Activated naive CD4-positive, alpha-beta T cell treated with anti-CD3 and anti-CD28 coated beads, Interleukin-2, amount 50 U/mL, for 24 hours (primary cell): ENCODE measurements around the gene NTF4.
A peak's percentile ranks its signal among the peaks of the same experiment; 100 is the strongest.
"Not testable (repeated sequence)": the region's sequence is repeated elsewhere in the genome, so short reads cannot be mapped to it uniquely, and the experiment has no call there.

ENCODE experiments used
- H3K27ac Mint-ChIP-seq: one replicate; pipeline ENCODE4 v1.8.0; 2021; ENCODE audit warnings: mild to moderate bottlenecking, mixed read lengths
- H3K27me3 Mint-ChIP-seq: one replicate; pipeline ENCODE4 v1.8.0; 2021; ENCODE audit warnings: mixed read lengths
- H3K36me3 Mint-ChIP-seq: one replicate; pipeline ENCODE4 v1.8.0; 2021; ENCODE audit warnings: mixed read lengths
- H3K4me1 Mint-ChIP-seq: one replicate; pipeline ENCODE4 v1.8.0; 2021; ENCODE audit warnings: mixed read lengths
- H3K4me3 Mint-ChIP-seq: one replicate; pipeline ENCODE4 v1.8.0; 2021; ENCODE audit warnings: mild to moderate bottlenecking, mixed read lengths
- H3K9me3 Mint-ChIP-seq: one replicate; pipeline ENCODE4 v1.8.0; 2021; ENCODE audit warnings: mixed read lengths

Gene NTF4

GRCh38 chr19:49020342-49020741, 44.3 kb downstream of the NTF4 start:
- Mint-ChIP-seq H3K4me3 (no peak overlapping the region), H3K27me3 (no peaks in the 10 kb centered on the region), H3K4me1 (peaks cover 12% of the 10 kb centered on the region), H3K9me3 (no peaks in the 10 kb centered on the region), H3K27ac (no peak overlapping the region), H3K36me3 (peaks cover 2% of the 10 kb centered on the region)

- Mint-ChIP-seq H3K36me3 (peaks cover 2% of the 10 kb centered on the region), H3K27ac (peak overlapping the region; percentile 71), H3K4me1 (peaks cover 12% of the 10 kb centered on the region), H3K4me3 (peak overlapping the region; percentile 85), H3K27me3 (no peaks in the 10 kb centered on the region), H3K9me3 (no peaks in the 10 kb centered on the region)
Observed at GRCh38 chr19:49019242-49019932, 45.2 kb downstream of the NTF4 start.

GRCh38 chr19:49018388-49019241, 46.0 kb downstream of the NTF4 start:
- H3K27me3 Mint-ChIP-seq, H3K36me3 Mint-ChIP-seq, H3K9me3 Mint-ChIP-seq: not testable (repeated sequence)
- Mint-ChIP-seq H3K4me1 (peaks cover 12% of the 10 kb centered on the region), H3K27ac (peak overlapping the region; percentile 71), H3K4me3 (peak overlapping the region; percentile 85)

GRCh38 chr19:49017666-49018351, 46.8 kb downstream of the NTF4 start:
- Mint-ChIP-seq H3K27me3 (no peaks in the 10 kb centered on the region), H3K4me3 (peak overlapping the region; percentile 85), H3K27ac (no peak overlapping the region), H3K4me1 (peaks cover 12% of the 10 kb centered on the region), H3K36me3 (peaks cover 4% of the 10 kb centered on the region), H3K9me3 (no peaks in the 10 kb centered on the region)

GRCh38 chr19:49017041-49017665, 47.5 kb downstream of the NTF4 start, which contains the start of gene LHB:
LHB (minus strand) TSS chr19:49017091; CDS start chr19:49017081, 10 bp downstream.
- Mint-ChIP-seq H3K36me3 (peaks cover 4% of the 10 kb centered on the region), H3K9me3 (no peaks in the 10 kb centered on the region), H3K4me3 (peak within 1 kb of the TSS; percentile 51), H3K27ac (no peak within 1 kb of the TSS), H3K4me1 (peaks cover 12% of the 10 kb centered on the region), H3K27me3 (no peaks in the 10 kb centered on the region)

GRCh38 chr19:49016067-49016839, 48.4 kb downstream of the NTF4 start:
- no peaks in the 10 kb centered on the region for H3K9me3 Mint-ChIP-seq
- no peak overlapping the region for H3K4me3 Mint-ChIP-seq
- H3K4me1 Mint-ChIP-seq, result peaks cover 11% of the 10 kb centered on the region
- H3K36me3 Mint-ChIP-seq, result peaks cover 4% of the 10 kb centered on the region
- H3K27ac Mint-ChIP-seq, result no peak overlapping the region
- no peaks in the 10 kb centered on the region for H3K27me3 Mint-ChIP-seq

- no peaks in the 10 kb centered on the region for H3K9me3 Mint-ChIP-seq
- peaks cover 6% of the 10 kb centered on the region for H3K4me1 Mint-ChIP-seq
- H3K27me3 Mint-ChIP-seq, result no peaks in the 10 kb centered on the region
- H3K27ac Mint-ChIP-seq, result no peak overlapping the region
- peaks cover 6% of the 10 kb centered on the region for H3K36me3 Mint-ChIP-seq
- H3K4me3 Mint-ChIP-seq, result no peak overlapping the region
Observed at GRCh38 chr19:49014870-49015255, 49.8 kb downstream of the NTF4 start.

- peaks cover 5% of the 10 kb centered on the region for H3K4me1 Mint-ChIP-seq
- no peak overlapping the region for H3K27ac Mint-ChIP-seq
- H3K4me3 Mint-ChIP-seq, result no peak overlapping the region
Observed at GRCh38 chr19:49014123-49014869, 50.3 kb downstream of the NTF4 start.

GRCh38 chr19:49011194-49011593, 53.4 kb downstream of the NTF4 start:
- peaks cover 6% of the 10 kb centered on the region for H3K36me3 Mint-ChIP-seq
- no peaks in the 10 kb centered on the region for H3K9me3 Mint-ChIP-seq

More at GRCh38 chr19:49014123-49014869, 50.3 kb downstream of the NTF4 start:
- Mint-ChIP-seq H3K36me3 (peaks cover 6% of the 10 kb centered on the region), H3K27me3 (no peaks in the 10 kb centered on the region), H3K9me3 (no peaks in the 10 kb centered on the region)

More at GRCh38 chr19:49011194-49011593, 53.4 kb downstream of the NTF4 start:
- Mint-ChIP-seq H3K27me3 (no peaks in the 10 kb centered on the region), H3K4me3 (no peak overlapping the region), H3K27ac (no peak overlapping the region), H3K4me1 (no peaks in the 10 kb centered on the region)
